Upper lobe of left lung (tissue), 4 donors: ENCODE measurements around the gene DYRK2.

ENCODE experiments used
- EP300 ChIP-seq, 4 donors: sonication (generic); formaldehyde crosslinking; IDR thresholded peaks; one replicate each; pipeline ENCODE4 v1.5.1; 2017; ENCODE audit warnings: antibody characterized with exemption in 4 of 4, control low read depth in 2 of 4
- TF ChIP-seq, protein P1 (sequence below), 6 experiments: fragments of 450-650 bp in 4 of 6; fragments of 200-600 bp in 2 of 6; sonication (generic) in 2 of 6; IDR thresholded peaks; one replicate each; pipeline ENCODE4 v1.5.1; 2016 to 2019; ENCODE audit warnings: antibody characterized with exemption in 6 of 6

DNA sequence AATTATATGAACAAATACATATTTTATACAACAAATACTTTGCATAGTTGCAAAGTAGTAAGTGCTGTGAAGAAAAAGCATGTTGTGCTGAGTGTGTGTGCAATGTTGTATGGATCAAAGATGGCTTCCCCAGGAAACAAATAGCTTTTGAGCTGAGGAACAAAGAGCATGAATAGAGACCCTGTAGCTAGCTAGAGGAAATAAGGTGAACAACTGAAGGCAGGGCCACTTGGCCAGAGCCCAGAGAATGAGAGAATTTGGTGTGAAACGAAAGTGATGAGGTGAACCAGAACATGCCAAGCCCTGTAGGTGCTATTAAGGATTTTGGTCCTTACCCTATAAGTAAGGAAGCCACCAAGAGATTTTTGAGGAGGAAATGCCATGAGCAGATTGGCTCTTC lies 17.1 kb downstream of the DYRK2 start:
- TF ChIP-seq, protein P1, sequence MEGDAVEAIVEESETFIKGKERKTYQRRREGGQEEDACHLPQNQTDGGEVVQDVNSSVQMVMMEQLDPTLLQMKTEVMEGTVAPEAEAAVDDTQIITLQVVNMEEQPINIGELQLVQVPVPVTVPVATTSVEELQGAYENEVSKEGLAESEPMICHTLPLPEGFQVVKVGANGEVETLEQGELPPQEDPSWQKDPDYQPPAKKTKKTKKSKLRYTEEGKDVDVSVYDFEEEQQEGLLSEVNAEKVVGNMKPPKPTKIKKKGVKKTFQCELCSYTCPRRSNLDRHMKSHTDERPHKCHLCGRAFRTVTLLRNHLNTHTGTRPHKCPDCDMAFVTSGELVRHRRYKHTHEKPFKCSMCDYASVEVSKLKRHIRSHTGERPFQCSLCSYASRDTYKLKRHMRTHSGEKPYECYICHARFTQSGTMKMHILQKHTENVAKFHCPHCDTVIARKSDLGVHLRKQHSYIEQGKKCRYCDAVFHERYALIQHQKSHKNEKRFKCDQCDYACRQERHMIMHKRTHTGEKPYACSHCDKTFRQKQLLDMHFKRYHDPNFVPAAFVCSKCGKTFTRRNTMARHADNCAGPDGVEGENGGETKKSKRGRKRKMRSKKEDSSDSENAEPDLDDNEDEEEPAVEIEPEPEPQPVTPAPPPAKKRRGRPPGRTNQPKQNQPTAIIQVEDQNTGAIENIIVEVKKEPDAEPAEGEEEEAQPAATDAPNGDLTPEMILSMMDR (IDR thresholded peaks at IDR 0.05), result no peak
- TF ChIP-seq EP300 (IDR thresholded peaks at IDR 0.05), result no peak
